Stimulated activated CD4-positive, alpha-beta T cell treated with anti-CD3 and anti-CD28 coated beads, TNF-alpha, amount 100 ng/mL, for 4 hours (primary cell): ENCODE data around the gene TCAIM.
"Not testable (repeated sequence)": the region's sequence is repeated elsewhere in the genome, so short reads cannot be mapped to it uniquely, and the experiment has no call there.

Source experiments
- DNase-seq, 3 experiments: peaks; one replicate each; pipeline ENCODE4 v3.0.0-alpha.2; 2020; ENCODE audit warnings: low read depth in 3 of 3

The TCAIM gene

DNA sequence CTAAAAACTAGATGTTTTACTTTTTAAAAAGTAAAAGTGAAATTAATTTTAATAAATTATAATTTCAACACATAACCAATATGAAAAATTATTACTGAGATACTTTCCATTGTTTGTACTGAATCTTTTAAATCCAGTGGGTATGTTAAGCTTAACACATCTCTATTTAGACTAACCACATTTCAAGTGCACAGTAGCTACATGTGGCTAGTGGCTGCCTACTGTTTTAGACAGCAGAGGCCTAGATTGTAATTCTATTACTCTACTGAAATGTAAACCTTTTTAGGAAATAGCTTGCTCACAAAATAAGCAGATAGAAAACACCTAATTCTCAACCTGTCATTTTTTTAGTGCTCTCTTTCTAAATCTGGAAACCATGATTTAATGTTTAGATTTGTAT lies 4.9 kb downstream of the TCAIM start:
- DNase-seq: no peak

DNA sequence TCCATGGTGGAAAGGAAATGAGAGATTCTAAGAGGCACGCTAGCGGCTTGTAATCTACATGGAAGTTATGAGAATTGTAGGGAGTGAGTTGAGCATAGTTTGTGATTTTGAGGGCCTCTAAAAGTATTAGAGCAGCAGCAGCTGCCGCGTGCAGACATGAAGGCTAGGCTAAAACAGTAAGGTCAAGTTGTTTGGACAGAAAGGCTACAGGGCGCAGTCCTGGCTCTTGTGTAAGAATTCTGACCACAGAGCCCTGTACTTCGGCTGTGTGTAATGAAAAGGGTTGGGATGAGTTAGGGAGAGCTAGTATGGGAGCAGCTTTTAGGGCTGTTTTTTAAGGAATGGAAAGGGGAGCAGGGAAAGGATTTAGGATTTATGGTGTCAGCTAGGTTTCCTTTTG lies 8.0 kb downstream of the TCAIM start:
- DNase-seq: not testable (repeated sequence)

DNA sequence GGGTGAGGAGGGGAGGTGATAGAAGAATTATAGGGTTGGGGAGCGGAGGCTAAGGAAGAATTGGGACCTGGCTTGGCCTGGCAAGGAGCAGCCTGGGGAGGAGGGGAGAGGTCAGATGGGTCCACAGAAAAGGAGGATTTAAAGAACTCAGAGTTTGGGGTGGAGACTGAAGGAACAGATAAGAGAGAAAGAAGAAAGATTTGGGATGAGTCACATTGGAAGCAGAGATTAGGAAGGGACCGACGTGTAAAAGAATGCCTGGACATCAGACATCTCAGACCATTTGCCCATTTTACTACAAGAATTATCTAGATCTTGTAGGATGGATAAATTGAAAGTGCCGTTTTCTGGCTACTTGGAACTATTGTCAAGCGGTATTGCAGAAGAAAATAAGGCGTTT lies 10.4 kb downstream of the TCAIM start:
- DNase-seq: no peak

DNA sequence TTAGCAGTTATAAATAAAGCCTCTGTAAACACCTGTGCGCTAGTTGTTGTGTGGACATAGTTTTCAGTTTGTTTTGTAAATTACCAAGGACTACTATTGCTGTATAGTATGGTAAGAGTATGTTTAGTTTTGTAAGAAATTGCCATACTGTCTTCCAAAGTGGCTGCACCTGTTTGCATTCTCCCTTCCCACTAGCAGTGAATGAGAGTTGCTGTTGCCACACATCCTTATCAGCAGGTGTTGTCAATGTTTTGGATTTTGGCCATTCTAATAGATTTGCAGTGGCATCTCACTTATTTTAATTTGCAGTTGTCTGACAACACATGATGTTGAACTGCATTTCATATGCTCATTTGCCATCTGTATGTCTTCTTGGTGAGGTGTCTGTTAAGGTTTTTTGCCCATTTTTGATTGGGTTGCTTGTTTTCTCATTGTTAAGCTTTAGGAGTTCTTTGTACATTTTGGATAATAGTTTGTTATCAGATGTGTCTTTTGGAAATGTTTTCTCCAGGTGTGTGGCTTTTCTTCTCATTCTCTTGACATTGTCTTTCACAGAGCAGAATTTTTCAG lies 14.9 kb downstream of the TCAIM start:
- no peak for DNase-seq

DNA sequence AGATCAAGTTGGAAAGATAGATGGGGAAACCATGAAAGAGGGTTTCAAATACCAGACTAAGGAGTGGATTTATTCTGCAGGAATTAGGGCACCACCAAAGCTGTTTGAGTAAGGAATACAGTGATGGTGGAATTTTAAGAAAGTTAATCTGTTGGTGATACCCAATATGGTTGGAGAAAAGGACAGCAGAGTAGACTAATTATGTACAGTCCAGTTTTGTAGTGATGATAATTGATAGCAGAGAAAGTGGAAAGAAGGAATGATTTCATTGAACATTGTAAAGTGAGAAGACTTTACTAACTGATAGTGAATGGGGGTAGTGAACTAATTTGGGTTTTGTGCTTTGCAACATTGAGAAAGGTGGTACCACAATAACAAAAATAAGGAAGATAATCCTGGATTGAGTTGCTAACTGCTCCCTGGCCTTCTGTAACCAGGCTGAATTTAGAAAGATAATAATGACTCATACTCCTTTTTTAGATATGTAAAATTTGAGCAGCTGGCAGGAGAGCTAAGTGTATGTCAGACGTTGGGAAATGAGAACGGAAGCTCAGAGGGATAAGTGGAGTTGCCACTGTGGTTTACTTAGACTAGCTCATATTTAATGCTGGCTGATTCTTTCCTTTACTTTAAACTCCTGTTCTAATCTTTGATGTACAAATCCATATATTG lies 16.9 kb downstream of the TCAIM start:
- no peak for DNase-seq

DNA sequence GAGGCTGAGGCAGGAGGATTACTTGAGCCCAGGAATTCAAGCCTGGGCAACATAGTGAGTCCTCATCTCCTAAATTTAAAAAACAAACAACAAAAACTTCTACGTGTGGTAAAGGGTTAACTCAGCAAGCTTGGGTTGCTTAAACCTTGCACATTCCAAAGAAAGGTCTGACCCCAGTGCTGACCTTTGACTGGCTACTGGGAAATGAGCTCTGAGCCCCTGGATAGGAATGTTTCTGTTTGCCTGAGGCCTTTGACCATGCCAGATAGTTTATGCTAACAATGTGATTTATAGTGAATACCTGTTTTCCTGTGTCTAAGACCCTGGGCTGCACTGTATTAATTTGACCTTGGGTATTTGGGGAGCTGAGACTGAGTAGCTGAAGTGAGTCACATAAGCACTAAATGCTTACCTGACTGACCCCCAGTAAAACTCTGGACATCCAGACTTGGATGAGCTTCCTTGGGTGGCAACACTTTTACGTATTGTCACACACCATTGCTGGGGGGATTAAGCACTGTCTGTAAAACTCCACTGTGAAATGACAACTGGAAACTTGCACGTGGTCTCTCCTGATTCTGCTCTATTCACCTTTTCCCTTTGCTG lies 20.7 kb downstream of the TCAIM start:
- DNase-seq: no peak

DNA sequence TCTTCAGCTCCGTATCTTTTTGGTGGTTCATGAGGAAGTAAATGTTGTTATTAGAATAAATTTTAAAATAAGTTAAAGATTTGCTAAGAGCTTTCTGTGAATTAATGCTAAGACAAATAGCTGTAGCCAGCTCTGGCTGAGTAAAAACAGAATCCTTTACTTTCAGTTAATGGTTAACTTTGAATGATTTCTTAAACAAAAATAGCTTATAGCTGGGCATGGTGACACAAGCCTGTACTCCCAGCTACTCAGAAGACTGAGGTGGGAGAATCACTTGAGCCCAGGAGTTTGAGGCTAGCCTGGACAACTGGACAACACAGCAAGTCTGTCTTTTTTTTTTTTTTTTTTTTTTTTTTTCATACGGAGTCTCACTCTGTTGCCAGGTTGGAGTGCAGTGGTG lies 25.0 kb downstream of the TCAIM start:
- DNase-seq: no peak

DNA sequence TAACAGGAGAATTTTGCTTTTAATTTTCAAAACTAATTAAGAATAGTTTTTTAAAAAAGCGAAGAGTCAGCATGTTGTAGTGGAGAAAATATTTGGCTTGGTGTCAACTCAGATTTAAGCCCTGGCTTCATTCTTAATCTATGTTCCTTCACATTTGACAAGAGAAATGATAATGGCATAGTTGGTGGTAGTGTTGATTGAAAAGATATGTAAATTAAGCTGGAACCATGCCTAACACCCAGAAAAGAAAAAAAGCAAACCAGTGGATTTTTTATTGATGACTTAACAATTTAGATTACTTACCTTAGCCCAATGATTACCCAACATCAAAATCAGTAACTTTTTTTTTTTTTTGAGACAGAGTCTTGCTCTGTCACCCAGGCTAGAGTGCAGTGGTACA lies 27.4 kb downstream of the TCAIM start:
- DNase-seq: no peak

DNA sequence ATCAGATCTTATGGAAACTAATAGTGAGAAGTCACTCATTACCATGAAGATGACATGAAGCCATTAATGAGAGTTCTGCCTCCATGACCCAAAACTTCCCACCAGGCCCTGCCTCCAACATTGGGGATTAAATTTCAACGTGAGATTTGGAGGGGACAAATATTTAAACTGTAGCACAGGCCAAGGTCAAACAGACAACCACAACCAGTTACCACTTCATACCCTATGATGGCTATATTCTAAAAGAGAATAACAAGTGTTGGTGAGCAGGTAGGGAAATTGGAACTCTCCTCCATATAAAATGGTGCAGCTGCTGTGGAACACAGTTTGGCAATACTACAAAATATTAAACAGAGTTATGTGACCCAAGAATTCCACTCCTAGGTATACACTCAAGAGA lies 36.9 kb downstream of the TCAIM start:
- DNase-seq: no peak

DNA sequence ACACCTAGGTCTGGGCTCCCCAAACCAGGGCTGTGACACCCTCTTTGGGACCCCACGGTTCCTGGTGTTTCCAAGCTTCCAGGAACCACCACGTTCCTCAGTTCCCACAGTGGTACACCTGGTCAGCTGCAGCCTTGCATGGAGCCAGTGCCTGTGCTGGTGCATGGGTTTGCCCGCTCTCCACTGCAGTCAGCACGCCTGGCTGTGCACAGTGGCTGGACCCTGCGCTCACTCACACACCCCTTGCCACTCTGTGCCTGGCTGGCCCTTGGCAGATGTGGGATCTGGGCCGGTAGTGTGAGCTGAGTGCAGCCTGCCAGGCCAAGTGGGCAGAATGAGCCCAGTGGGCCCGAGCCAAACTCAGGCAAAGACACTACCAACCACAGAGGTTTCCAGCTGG lies 48.8 kb downstream of the TCAIM start:
- DNase-seq: no peak

DNA sequence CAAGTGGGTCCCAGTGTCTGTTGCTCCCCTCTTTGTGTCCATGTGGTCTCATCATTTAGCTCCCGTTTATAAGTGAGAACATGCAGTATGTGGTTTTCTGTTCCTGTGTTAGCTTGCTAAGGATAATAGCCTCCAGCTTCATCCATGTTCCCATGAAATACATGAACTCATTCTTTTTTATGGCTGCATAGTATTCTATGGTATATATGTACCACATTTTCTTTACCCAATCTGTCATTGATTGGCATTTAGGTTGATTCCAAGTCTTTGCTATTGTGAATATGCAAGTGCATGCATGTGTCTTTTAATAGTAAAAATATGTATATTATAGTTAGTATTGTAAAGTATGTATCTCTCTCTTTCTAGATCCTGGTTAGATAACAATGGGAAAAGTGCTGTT lies 53.9 kb downstream of the TCAIM start:
- no peak for DNase-seq

DNA sequence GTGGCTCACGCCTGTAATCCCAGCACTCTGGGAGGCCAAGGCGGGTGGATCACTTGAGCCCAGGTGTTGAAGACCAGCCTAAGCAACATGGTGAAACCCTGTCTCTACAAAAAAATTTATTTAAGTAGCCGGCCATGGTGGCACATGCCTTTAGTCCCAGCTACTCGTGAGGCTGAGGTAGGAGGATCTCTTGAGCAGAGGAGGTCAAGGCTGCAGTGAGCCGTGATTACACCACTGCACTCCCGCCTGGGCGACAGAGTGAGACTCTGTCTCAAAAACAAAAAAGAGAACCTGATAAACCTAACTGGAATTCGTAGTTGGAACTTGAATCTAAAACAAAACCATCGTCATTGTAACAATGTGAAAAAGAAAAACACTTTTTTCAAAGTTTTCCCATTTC lies 57.1 kb downstream of the TCAIM start:
- DNase-seq: no peak

DNA sequence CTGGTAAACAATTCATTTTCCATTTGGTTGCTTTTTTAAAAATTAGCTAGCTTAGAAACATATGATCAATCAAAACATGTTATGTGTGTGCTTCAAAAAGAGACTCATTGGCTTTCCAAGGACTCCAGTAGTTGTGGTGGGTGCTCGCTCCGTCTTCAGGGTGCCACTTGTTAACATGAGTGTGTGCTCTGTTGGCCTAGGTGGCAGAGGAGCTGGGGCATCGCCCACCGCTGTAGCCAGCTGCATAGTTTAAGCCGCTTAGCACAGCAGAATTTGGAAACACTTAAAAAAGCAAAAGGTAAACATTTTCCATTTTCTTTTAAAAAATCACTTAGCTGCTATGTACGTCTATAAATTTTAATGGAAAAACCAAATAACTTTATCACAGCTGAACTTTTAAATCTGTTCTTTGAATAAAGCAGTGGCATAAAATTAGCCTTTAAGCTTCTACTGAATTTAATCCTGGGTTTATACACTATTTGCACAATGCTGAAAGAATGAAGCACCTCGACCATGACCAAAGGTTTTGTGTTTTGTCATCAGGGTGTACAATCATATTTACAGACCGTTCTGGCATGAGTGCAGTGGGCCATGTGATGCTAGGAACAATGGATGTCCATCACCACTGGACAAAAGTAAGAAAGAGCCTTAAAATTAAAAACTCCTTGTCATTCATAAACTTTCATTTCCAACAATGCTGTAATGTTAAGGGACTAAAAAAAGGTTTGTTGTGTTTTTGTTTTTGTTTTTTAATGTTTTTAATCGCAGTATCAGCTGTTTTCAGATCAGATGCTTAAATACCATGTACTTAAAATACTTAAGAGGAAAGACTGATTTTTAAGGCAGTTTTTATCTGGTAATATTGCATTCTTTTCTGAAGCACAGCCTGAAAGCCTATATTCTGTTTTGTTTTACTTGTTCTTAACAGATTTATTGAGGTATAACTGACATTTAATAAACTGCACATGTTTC lies 57.9 kb downstream of the TCAIM start:
- DNase-seq: no peak

DNA sequence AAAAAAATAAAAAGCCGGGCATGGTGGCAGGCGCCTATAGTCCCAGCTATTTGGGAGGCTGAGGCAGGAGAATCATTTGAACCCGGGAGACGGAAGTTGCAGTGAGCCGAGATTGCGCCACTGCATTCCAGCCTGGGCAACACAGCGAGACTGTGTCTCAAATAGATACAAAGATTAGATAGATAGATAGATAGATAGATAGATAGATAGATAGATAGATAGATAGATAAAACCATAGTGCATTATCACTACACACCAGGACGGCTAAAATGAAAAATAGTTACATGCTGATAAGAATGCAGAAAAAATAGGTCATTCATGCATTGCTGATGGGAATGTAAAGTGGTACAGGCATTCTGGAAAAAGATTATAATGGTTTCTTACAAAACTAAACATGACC lies 59.7 kb downstream of the TCAIM start:
- DNase-seq: not testable (repeated sequence)

DNA sequence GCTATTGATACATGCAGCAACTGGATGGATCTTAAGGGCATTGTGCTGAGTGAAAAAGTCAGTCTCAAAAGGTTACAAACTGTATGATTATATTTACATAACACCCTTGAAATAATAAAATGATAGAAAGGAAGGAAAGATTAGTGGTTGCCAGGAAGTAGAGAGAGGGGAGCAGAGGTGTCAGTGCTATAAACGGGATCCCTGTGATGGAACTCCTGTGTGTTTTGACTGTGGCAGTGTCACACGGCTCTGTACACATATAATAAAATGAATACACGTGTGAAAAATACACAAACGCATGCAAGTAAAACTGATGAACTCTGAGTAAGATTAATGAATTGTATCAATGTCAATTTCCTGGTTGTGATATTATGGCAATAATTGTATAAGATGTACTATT lies 60.3 kb downstream of the TCAIM start:
- no peak for DNase-seq

DNA sequence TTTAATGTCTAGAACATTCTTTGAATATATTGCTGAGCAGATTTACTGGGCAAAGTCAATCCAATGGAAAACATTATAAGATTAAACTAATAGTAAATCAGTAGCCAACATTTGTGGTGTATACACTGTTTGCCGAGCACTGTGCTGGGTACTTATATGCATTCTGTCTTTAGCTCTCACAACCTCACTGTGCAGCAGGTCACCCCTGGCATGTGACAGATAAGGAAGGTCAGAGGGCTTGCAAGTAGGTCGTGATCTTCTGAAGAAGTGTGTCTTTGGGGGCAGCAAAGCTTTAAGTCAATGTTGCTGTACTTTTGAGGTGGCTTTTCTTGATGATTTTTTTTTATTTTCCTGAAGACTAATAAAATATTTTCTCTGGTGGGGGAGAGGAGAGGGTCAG lies 62.2 kb downstream of the TCAIM start:
- no peak for DNase-seq

DNA sequence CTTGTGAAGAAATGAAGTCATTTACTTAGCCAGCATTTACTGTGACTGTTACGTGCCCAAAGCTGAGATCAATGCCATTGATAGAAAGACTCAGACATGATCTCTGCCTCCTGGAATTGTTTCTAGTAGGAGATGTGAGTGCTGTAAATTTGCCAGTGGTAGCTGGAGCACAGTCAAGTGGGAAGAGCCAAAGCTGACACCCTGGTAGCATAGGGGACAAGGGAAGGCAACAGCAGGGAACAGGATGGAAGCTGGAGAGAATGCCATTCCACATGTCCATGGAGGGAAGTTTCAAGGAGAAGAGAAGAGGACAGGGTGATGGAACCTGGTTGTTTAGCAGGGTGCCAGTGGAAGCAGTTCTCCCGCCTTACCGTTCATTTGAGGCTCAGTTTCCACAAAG lies 64.0 kb downstream of the TCAIM start:
- no peak for DNase-seq

DNA sequence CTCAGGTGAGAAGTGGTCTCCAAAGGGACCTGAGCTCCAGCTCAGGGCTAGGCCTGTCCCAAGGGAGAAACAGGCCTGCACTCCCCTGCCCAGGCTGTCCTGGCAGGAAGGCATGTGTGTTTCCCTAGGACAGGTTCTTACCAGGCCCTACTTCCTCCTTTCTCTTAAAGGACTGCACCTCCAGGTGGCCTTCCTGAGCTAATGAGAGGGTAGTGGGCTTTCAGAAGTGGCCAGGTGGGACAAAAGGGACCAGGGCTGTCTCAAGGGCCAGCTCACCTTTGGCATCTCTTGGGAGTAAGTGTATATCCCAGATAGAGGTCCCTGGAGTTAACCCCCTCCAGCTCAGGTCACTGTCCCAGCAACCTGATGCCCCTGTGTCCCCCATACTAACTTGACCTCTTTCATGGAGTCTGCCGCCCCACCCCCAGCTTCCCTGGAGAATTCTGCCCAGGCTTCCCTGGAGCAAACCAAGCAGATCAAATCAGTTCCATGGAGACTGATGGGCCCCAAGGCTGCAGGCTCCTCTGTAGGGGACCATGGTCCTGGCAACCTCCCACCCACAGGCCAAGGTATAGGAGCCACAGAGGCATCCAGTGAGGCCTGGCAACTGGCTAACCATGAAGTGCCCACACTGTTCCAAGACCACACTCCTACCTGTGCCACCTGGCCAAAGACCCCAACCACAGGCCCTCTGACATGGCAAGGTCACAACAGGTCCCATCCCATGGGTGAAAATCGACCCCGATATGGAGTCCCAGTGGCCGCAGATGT lies 71.3 kb downstream of the TCAIM start:
- no peak for DNase-seq

DNA sequence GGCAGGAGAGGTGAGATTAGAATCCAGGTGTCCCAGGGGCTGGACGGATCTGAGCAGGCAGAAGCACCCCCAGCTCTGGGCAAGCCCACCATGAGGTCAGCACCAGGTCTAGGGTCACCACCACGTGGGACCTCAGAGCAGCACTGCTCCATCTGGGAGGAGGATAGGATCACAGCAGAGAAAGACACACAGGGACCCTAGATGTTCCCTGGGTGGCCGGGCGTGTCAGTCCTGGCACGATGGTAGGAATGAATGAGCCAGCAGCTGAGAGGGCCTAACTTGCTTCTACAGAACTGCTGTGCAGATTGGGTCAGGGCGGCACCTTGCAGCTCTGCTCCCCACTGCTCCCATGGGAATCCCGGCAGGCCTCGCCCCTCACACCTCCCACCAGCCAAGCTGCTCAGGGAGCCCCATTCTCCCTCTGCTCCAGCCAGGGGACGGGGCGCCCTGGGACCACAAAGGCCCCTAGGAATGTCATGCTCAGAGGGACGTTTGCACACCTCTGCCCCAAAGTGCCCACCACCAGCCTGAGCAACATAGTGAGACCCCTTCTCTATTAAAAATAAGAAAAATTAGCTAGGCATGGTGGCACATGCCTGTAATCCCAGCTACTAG lies 72.6 kb downstream of the TCAIM start:
- no peak for DNase-seq

DNA sequence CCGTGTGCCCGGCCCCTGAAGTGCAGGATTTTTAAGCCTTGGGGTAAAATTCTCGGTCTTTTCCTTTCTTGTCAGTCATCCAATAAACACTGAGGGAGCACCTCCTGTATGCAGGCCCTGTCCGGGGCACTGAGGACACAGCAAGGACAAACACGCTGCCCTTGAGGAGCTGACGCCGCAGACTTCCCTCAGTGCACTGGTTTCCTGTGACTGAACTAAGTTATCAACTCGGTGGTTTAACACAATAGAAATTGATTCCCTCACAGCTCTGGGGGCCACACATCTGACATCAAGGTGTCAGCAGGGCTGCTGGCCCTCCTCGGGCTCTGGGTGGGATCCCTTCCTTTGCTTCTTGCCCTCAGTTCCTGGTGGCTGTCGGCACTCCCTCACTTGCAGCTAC lies 73.8 kb downstream of the TCAIM start:
- DNase-seq: no peak

DNA sequence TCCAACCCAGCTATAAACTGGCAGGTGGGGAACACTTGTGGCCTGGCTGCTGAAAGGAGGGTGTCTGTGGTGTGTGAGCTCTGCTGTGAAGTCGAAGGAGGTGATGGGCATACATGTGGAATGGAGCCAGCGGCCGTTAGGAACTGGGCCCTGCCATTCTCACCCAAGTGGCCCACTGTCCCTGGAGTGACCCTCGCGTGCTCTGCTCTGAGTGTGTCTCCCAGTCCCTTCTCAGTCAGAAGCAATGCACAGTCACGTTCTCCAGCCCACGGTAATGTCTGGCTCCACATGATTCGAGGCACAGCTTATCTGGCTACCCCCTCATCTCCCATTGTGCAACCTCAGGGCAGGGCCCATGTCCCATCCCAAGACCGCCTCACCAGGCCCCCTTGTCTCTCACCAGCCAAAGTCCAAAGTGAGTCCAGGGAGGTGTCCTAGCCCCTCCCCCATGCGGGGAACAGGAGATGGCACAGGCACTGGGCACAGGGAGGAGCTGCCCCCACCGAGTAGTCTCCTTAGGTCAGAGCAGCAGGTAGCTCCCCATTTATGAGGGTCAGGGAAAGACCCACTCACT lies 76.0 kb downstream of the TCAIM start:
- DNase-seq: no peak
